ENCODE data around the gene LRRC53. TPM values are rescaled to one million over a fixed set of nuclear protein-coding genes. Genes with fewer than 3 reads are reported as not detected.

The LRRC53 gene
- total RNA-seq, 4 donors from 2014 or later: not detected

DNA sequence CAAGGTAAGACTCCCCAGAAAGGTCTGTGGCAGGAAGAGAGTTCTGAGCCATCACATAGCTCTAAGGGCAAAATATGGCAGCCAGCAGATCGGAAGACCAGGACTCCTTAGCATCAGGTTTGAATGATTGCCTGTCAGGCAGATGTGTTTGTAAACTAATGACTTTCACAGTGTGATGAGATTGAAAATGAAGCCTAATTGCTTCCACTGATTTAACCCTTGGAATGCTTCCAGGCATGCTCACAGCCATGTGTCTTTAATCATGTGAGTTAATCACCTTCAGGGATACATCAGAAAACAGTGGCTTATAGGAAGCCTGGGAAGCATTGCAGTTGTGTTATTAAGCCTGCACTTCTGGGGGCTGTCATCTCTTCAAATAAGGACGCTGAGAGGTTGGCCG lies 82.8 kb downstream of the LRRC53 start:
- H3K4me3 ChIP-seq: no peak overlapping the region
- H3K27ac ChIP-seq: no peak overlapping the region
- no peak for DNase-seq
- H3K36me3 ChIP-seq: no peaks in the 10 kb centered on the region
- H3K9me3 ChIP-seq: no peaks in the 10 kb centered on the region
- TF ChIP-seq, protein P1, sequence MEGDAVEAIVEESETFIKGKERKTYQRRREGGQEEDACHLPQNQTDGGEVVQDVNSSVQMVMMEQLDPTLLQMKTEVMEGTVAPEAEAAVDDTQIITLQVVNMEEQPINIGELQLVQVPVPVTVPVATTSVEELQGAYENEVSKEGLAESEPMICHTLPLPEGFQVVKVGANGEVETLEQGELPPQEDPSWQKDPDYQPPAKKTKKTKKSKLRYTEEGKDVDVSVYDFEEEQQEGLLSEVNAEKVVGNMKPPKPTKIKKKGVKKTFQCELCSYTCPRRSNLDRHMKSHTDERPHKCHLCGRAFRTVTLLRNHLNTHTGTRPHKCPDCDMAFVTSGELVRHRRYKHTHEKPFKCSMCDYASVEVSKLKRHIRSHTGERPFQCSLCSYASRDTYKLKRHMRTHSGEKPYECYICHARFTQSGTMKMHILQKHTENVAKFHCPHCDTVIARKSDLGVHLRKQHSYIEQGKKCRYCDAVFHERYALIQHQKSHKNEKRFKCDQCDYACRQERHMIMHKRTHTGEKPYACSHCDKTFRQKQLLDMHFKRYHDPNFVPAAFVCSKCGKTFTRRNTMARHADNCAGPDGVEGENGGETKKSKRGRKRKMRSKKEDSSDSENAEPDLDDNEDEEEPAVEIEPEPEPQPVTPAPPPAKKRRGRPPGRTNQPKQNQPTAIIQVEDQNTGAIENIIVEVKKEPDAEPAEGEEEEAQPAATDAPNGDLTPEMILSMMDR (IDR thresholded peaks at IDR 0.05): no peak
- TF ChIP-seq POLR2A (IDR thresholded peaks at IDR 0.05): no peak
- no peaks in the 10 kb centered on the region for H3K4me1 ChIP-seq
- H3K27me3 ChIP-seq: no peaks in the 10 kb centered on the region

- no peak overlapping the region for H3K4me3 ChIP-seq
- no peaks in the 10 kb centered on the region for H3K9me3 ChIP-seq
- no peaks in the 10 kb centered on the region for H3K4me1 ChIP-seq
- TF ChIP-seq, protein P1 (IDR thresholded peaks at IDR 0.05): no peak
- no peak for TF ChIP-seq POLR2A (IDR thresholded peaks at IDR 0.05)
- H3K36me3 ChIP-seq: no peaks in the 10 kb centered on the region
- no peak overlapping the region for H3K27ac ChIP-seq
- no peaks in the 10 kb centered on the region for H3K27me3 ChIP-seq
- no peak for DNase-seq
These were observed 84.7 kb downstream of the LRRC53 start for GRCh38 chr1:74427681-74428080.

- Histone ChIP-seq H3K9me3 (no peaks in the 10 kb centered on the region), H3K27me3 (no peaks in the 10 kb centered on the region), H3K27ac (no peak overlapping the region), H3K4me3 (no peak overlapping the region), H3K4me1 (no peaks in the 10 kb centered on the region), H3K36me3 (no peaks in the 10 kb centered on the region)
- no peak for TF ChIP-seq POLR2A (IDR thresholded peaks at IDR 0.05)
- TF ChIP-seq, protein P1 (IDR thresholded peaks at IDR 0.05): no peak
- no peak for DNase-seq
These were observed 86.0 kb downstream of the LRRC53 start for GRCh38 chr1:74426208-74426937.

DNA sequence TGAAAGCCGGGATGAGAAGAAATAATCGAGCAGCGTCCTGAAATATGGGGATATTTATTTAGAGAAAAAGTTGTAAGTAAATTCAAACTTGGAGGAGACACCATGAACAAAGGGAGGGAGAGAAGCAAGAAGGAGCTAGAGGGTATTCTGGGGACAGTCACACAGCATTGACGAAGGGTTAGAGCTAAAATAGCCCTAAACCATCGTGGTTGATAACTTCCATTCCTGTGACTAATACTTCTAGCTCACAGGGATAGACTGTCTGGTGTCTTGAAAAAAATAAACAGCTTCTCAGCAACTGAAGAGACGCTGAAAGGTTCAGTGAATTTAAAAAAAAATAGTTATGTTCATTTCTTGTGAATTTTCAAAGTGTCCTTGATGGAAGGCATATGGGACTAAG lies 86.7 kb downstream of the LRRC53 start:
- Histone ChIP-seq H3K27me3 (no peaks in the 10 kb centered on the region), H3K9me3 (no peaks in the 10 kb centered on the region), H3K4me3 (no peak overlapping the region), H3K36me3 (no peaks in the 10 kb centered on the region), H3K4me1 (no peaks in the 10 kb centered on the region), H3K27ac (no peak overlapping the region)
- DNase-seq: no peak
- no peak for TF ChIP-seq POLR2A (IDR thresholded peaks at IDR 0.05)
- TF ChIP-seq, protein P1 (IDR thresholded peaks at IDR 0.05): no peak

DNA sequence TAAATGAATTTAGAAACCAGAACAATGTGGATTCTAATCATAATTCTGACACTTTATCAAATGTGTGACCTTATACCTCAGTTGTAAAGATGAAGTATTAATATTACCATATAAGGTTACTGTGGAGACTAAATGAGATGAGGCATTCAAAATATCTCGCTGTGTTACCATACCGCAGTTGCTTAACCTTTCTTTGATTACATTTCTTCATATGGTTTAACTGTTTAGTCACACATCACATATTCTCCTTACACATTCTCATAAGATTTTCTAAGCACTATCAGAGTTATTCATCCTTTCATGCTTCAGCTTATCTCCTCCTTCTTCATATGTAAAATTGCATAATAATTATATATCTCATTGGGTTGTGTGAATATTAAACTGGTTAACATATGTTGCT lies 88.9 kb downstream of the LRRC53 start:
- H3K4me1 ChIP-seq: no peaks in the 10 kb centered on the region
- no peaks in the 10 kb centered on the region for H3K36me3 ChIP-seq
- no peak for DNase-seq
- no peaks in the 10 kb centered on the region for H3K27me3 ChIP-seq
- no peak for TF ChIP-seq POLR2A (IDR thresholded peaks at IDR 0.05)
- TF ChIP-seq, protein P1 (IDR thresholded peaks at IDR 0.05): no peak
- H3K4me3 ChIP-seq: no peak overlapping the region
- no peaks in the 10 kb centered on the region for H3K9me3 ChIP-seq
- no peak overlapping the region for H3K27ac ChIP-seq

All from Peyer's patch (tissue), 4 donors.